Activated gamma-delta T cell (primary cell): ENCODE results near the gene KNCN.

Source experiments
- DNase-seq: peaks from one replicate; lab custom pipeline; 2025; lab: John Stamatoyannopoulos, UW

KNCN gene

DNA sequence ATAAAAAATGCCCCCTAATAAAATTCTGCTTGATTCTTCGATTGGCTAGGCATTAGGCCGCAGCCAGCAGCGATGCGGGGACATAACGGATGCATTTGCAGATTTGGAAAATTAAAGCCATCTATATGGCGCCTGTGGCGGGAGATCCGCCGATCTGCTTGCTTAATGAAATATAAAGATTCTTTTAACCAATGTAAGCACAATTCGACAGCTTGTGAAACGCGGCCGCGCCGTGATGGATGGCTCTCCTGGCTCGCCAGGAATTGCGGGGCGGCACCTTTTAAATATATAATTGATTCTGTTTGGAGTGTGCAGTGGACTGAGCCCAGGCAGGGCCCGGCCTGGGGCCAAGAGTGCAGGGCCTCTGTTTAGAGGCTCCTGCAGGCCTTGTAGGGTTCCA is 53.8 kb downstream of the KNCN start:
- DNase-seq = no peak

DNA sequence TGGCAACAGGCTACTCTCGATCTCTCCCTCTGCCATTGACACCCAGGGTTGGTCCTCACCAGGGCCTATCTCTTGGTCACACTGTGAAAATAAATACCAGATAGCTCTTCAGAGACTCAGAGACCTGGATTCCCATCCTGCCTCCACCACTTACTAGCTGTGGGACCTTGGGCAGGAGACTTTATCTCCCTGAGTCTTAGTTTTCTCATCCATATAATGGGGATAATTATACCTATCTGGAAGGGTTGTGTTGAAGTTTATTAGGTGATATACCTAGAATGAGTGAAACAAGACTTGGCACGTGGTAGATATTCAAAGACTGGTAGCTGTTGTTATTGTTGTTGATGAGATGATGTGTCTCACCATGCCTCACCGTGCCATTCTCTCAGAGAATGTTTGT is 54.4 kb downstream of the KNCN start:
- DNase-seq = no peak

DNA sequence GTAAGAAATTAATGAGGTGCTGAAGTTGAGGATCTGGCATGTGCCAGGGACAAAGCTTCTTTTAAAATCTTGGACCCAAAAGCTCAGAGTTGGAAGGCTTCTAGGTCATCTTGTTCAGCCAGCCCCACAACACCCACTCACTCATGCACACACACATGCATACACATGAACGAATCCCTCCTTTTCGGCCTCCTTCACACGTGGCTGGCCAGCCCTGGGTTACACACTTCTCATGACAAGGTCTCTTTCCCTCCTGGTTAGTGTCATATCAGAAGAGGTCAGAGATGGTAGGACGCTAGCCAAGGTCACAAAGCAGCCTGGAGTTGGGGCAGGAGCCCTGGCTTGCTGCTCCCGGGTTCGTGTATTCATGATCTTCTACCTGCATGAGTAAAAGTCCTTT is 54.9 kb downstream of the KNCN start:
- no peak for DNase-seq

DNA sequence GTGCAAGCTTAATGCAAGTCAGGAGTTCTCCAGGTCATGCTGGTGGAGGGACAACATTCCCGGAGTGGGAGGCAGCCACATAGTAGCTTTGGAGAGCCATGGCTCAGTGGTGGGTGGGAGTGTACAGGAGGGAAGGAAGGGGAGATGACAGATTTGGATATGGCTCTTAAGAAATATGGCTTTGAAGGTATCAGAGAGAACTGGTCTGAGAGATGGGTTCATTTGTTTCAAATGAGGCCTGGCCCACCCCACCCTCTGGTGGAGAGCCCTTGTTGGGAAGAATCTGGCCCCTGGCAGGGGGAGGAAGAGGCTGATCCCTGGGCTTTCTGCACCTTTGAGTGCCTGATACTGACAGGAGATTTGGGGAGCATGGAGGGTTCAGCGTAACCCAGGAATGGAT is 55.7 kb downstream of the KNCN start:
- no peak for DNase-seq
